Effector memory CD4-positive, alpha-beta T cell (primary cell): ENCODE results near the gene KRT33A.
A peak's percentile ranks its signal among the peaks of the same experiment; 100 is the strongest.

Experiments
- DNase-seq, 3 donors: peaks; one replicate each; pipeline ENCODE4 v3.0.0-alpha.2; 2020
- H3K27ac ChIP-seq: 2 replicates; pipeline ENCODE4 v1.7.0; 2013; ENCODE audit warnings: mild to moderate bottlenecking, low read length, moderate library complexity; ENCODE audit not compliant: insufficient read depth, poor library complexity, severe bottlenecking
- H3K27me3 ChIP-seq: replicated peaks from 2 replicates; pipeline ENCODE4 v1.7.0; 2013; ENCODE audit warnings: mild to moderate bottlenecking, low read length; ENCODE audit not compliant: insufficient read depth, control insufficient read depth, poor library complexity, severe bottlenecking
- H3K36me3 ChIP-seq: 2 replicates; pipeline ENCODE4 v1.7.0; 2013; ENCODE audit warnings: mild to moderate bottlenecking, low read length, moderate library complexity; ENCODE audit not compliant: control insufficient read depth, insufficient read depth
- H3K4me1 ChIP-seq: 2 replicates; pipeline ENCODE4 v1.7.0; 2013; ENCODE audit warnings: low read length, mild to moderate bottlenecking; ENCODE audit not compliant: control insufficient read depth, insufficient read depth, poor library complexity, severe bottlenecking
- H3K4me3 ChIP-seq: 2 replicates; pipeline ENCODE4 v1.7.0; 2013; ENCODE audit warnings: low read length, low read depth, mild to moderate bottlenecking; ENCODE audit not compliant: insufficient read depth, poor library complexity, severe bottlenecking
- H3K9me3 ChIP-seq: 2 replicates; pipeline ENCODE4 v1.7.0; 2013; ENCODE audit warnings: mild to moderate bottlenecking, low read length, moderate library complexity; ENCODE audit not compliant: control insufficient read depth

KRT33A gene

DNA sequence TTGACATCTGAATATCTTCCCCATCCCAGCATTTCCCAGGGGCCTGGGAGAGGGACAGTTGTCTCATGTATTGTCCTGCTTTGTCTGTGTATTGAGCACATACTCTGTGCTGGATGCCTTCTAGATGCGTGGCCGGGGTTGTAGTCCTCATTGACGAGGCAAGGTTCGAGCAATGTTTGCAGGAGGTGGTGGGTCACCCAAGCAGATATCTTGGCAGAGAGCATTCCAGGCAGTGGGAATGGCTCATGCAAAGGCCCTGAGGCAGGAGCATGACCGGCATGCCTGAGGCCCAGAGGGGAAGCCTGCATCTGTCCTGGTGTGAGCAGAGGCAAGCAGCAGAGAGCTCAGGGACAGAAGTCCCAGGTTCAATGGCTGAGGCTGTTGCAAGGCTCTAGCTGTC, 17.5 kb downstream of the KRT33A start:
- Histone ChIP-seq H3K9me3 (no peaks in the 10 kb centered on the region), H3K27me3 (no peaks in the 10 kb centered on the region), H3K4me3 (no peak overlapping the region), H3K4me1 (peaks cover 18% of the 10 kb centered on the region), H3K27ac (no peak overlapping the region), H3K36me3 (no peaks in the 10 kb centered on the region)
- DNase-seq = no peak

DNA sequence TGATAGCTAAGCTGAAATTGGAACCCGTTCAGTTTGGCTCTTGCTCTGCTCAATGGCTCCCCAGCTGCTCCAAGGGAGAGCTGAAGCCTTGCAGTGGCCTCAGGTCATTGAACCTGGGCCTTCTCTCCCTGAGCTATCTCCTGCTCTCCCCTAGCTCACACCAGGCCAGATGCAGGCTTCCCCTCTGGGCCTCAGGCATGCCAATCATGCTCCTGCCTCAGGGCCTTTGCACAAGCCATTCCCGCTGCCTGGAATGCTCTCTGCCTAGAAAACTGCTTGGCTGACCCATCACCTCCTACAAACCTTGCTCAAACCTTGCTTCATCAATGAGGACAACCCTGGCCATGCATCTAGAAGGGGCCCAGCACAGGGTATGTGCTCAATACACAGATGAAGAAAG, 18.4 kb downstream of the KRT33A start:
- DNase-seq = no peak
- Histone ChIP-seq H3K27ac (no peak overlapping the region), H3K27me3 (no peaks in the 10 kb centered on the region)

DNA sequence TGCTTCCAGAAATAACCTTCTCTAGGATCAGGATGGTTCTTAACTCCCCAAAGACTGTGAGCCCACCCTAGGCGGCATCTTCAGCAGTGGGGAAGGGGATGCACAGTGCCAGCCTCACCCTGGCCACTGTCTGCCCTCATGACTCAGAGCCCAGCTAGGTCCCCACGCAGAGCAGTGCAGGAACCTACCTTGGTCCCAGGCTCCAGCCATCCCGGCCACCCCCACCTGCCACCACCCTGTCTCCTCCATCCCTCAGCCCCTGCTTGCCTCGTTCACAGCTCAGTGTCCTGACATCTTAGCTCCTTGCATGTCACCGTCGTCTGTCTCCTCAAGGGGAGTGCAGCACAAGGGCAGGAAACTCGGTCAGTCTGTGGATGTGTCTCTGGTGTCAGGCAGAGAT, 19.0 kb downstream of the KRT33A start:
- H3K27me3 ChIP-seq = no peaks in the 10 kb centered on the region
- no peaks in the 10 kb centered on the region for H3K36me3 ChIP-seq
- peaks cover 32% of the 10 kb centered on the region for H3K4me1 ChIP-seq
- DNase-seq = no peak
- no peaks in the 10 kb centered on the region for H3K9me3 ChIP-seq
- no peak overlapping the region for H3K27ac ChIP-seq
- H3K4me3 ChIP-seq = no peak overlapping the region

More for the DNA sequence above, 18.4 kb downstream of the KRT33A start:
- Histone ChIP-seq H3K9me3 (no peaks in the 10 kb centered on the region), H3K4me1 (peaks cover 26% of the 10 kb centered on the region), H3K36me3 (no peaks in the 10 kb centered on the region), H3K4me3 (no peak overlapping the region)

DNA sequence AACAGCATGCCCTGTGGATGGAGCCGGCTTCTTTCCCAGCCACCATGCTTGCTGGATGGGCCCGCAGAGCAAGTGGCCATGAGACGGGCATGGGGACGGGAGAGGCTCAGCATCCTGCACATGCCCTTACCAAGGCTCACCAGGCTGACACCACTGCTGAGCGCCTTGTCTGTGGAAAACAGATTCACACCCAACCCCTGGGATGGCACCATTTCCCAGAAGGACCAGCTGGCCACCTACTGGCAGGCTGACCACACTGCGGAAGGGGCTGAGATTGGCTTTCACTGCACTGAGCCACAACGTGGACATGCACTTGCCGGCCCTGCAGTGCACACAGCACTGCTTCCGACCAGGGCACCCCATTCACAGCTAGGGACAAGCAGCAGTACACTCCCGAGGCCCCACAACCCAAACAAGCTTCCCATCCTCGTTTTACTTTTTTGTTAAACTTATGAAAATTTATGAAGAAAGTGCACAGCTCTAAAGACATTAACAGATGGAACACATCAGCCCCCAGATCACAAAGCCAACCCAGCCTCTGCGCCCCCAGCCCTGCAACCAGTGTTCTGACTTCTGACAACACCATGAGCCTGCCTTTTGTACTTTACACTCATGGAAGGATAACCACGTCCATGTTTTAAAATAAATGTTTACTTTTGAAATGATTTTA, 21.2 kb downstream of the KRT33A start:
- no peak for DNase-seq
- Histone ChIP-seq H3K36me3 (no peaks in the 10 kb centered on the region), H3K4me1 (peaks cover 31% of the 10 kb centered on the region), H3K9me3 (no peaks in the 10 kb centered on the region), H3K4me3 (no peak overlapping the region), H3K27me3 (no peaks in the 10 kb centered on the region), H3K27ac (no peak overlapping the region)

DNA sequence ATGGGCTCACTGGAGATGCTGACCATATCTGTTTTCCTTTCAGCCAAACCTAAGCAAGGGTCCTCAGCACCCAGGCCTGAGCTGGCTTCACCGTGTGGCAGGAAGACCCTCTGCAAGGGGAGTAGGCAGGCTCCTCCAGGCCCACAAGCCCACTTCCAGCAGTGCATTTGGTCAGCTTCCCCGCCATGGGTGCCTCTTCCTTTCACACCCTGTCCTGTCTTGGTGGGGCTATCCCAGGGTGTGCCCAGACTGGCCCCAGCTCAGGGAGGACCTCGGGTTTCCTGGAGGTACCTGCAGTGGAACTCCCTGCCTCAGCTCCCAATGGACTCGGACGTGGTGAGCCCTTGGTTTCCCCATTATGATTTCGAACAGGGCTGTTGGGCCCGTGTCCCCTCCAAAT, 22.4 kb downstream of the KRT33A start:
- no peak for DNase-seq
- Histone ChIP-seq H3K27me3 (no peaks in the 10 kb centered on the region), H3K4me3 (no peak overlapping the region), H3K9me3 (no peaks in the 10 kb centered on the region), H3K4me1 (peaks cover 39% of the 10 kb centered on the region), H3K36me3 (no peaks in the 10 kb centered on the region), H3K27ac (no peak overlapping the region)

DNA sequence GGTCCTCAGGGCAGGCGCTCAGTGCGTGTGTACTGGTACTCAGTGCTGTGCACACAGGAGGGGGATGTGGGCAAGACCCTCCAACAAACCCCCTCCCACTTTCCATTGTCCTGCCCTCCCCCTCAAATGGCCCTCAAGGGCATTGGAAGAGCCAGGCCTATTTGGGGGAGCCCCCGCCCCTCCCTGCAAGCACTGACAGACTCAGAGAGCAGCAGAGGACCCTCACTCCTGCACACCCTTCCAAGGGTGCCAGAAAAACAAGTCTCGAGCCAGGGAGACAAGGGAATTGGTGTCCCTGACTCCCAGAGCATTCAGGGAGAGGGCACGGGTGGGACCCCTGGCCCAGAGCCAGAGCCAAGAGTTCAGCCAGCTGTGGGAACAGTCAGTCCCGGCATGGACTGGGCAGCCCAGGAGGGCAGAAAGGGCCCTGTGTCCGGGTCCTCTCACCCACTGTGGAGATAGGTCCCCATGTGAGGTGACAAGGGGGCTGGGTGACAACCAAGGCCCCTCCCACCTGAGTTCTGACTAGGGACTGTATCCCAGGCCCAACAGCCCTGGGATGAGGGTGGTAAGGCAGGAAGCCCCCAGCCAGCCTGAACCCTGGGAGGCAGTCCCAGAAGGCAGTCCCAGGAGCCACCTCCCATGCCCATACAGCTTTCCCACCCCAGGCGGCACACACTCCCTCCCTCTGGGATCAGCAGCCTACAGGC, 23.1 kb downstream of the KRT33A start:
- no peak for DNase-seq
- no peaks in the 10 kb centered on the region for H3K27me3 ChIP-seq

DNA sequence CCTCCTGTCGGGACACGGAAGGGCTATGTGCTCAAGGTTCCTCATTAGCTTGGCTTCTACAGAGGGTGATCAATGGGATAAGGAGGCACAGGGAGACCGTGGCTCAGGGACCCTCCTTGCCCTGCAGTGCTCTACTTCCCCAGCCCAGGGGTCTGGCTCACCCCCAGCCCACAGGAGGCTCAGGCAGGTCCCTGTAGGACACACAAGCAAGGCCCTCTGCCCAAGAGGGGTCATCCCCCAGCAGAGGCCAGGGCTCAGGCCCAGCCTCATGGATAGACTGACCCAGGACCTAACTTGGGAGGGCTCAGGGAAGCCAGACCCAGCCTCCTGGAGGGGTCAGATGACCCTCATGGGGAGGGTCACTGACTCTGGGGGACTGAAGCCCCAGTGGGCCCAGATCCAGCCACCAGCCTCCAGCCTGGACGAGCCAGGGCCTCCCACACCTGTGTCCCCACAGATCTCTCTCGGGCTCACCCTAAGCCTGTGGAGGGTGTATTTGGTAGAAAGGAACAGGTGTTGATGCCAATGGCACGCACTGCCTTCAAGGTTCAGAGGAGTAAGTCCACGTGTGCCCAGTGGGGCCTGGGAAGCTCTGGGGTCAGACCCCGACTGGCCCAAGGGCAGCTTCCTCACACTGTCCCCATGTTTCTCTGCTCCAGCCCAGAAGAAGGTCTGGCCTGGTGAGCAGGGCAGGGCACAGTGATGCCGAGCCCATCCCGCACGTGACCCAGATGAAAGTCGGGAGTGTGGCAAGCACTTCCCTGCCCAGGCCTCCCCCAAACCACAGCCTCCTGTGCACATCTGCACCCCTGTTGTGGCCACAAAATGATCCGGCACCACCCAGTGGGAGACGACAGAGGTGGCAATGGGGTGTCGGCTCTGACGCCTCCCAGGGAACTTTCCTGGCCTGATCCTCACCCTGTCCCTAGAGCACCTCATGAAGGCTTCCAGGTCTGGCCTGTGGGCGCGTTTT, 24.2 kb downstream of the KRT33A start:
- Histone ChIP-seq H3K36me3 (no peaks in the 10 kb centered on the region), H3K4me1 (peaks cover 46% of the 10 kb centered on the region), H3K4me3 (no peak overlapping the region), H3K9me3 (no peaks in the 10 kb centered on the region), H3K27ac (no peak overlapping the region), H3K27me3 (no peaks in the 10 kb centered on the region)
- DNase-seq = peak in 1 of 3 donors; percentile 39

More for the DNA sequence above, 23.1 kb downstream of the KRT33A start:
- Histone ChIP-seq H3K4me3 (no peak overlapping the region), H3K36me3 (no peaks in the 10 kb centered on the region), H3K27ac (peak overlapping the region; percentile 23), H3K4me1 (peaks cover 40% of the 10 kb centered on the region), H3K9me3 (no peaks in the 10 kb centered on the region)

DNA sequence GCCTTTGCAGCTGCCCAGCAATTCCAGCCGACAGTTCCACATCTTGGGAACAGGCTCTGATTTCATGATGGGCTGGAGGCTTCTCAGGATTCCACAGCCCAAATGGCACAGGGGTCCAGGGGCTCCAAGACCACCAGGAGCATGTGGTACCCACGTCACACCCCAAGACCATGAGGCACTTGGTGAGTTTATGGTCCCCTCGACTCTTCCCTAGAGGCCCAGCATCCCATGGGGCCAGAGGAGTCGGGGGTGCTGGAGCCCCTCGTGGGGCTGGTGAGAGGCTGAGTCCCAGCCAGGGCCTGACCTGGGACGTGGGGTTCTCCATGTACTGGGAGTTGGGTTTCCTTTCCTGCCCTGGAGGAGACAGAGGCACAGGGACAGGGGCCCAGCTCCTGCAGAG, 25.0 kb downstream of the KRT33A start:
- Histone ChIP-seq H3K4me1 (peaks cover 46% of the 10 kb centered on the region), H3K27ac (no peak overlapping the region), H3K27me3 (no peaks in the 10 kb centered on the region), H3K4me3 (no peak overlapping the region), H3K36me3 (no peaks in the 10 kb centered on the region), H3K9me3 (no peaks in the 10 kb centered on the region)
- DNase-seq = no peak

DNA sequence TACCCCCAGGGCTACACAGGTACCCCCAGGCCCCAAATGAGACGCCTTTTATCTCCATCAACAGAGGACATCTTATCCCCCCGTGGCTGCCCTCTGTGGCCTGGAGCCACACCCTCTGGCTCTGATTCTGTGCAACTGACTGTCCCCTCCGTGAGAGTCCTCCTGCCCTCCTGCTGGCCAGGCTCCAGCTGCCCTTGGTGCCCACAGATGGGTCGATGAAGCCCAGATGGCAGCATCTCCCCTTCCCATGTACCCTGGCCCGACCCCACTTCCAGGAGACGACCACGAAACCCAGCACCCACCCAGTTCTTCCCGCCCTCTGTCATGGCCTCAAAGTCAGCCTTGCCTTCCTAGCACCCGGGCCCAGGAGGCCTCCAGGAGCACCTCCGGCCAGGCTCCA, 25.5 kb downstream of the KRT33A start:
- peaks cover 46% of the 10 kb centered on the region for H3K4me1 ChIP-seq
- no peak for DNase-seq
- no peak overlapping the region for H3K4me3 ChIP-seq
- H3K27me3 ChIP-seq = no peaks in the 10 kb centered on the region
- H3K27ac ChIP-seq = no peak overlapping the region
- no peaks in the 10 kb centered on the region for H3K36me3 ChIP-seq
- H3K9me3 ChIP-seq = no peaks in the 10 kb centered on the region
